Superior temporal gyrus (tissue), 1 donor: ENCODE data around the gene DTNBP1.

Experiments
- DNase-seq: peaks from one replicate; pipeline ENCODE4 v3.0.0-alpha.2; 2016; ENCODE audit errors: extremely low spot score

Gene DTNBP1

GRCh38 chr6:15481390-15482291 lies 181.2 kb downstream of the DTNBP1 start:
- DNase-seq, result no peak

- no peak for DNase-seq
Measured at GRCh38 chr6:15480525-15480924, 182.3 kb downstream of the DTNBP1 start.

GRCh38 chr6:15479761-15480160 lies 183.1 kb downstream of the DTNBP1 start:
- DNase-seq, result peak; percentile 60

GRCh38 chr6:15477746-15478145 lies 185.1 kb downstream of the DTNBP1 start:
- no peak for DNase-seq

- DNase-seq, result no peak
Measured at GRCh38 chr6:15476631-15477380, 186.0 kb downstream of the DTNBP1 start.

GRCh38 chr6:15475872-15476271 lies 187.0 kb downstream of the DTNBP1 start:
- DNase-seq, result no peak

GRCh38 chr6:15475261-15475660 lies 187.6 kb downstream of the DTNBP1 start:
- DNase-seq, result no peak

- DNase-seq, result no peak
Measured at GRCh38 chr6:15474196-15474595, 188.6 kb downstream of the DTNBP1 start.

GRCh38 chr6:15473741-15474161 lies 189.1 kb downstream of the DTNBP1 start:
- DNase-seq, result no peak

- no peak for DNase-seq
Measured at GRCh38 chr6:15473174-15473573, 189.7 kb downstream of the DTNBP1 start.
